Renal cortical epithelial cell (primary cell): Measurements from ENCODE around the gene CPM. TPM values are rescaled to one million over a fixed set of nuclear protein-coding genes. Genes with fewer than 3 reads are reported as not detected.

ENCODE experiments used
- DNase-seq: peaks from one replicate; pipeline ENCODE4 v3.0.0-alpha.2; 2011; ENCODE audit warnings: low read depth
- total RNA-seq: library from RNA; depleted of rRNA; stranded (reverse); fragments of >200 nt; gene quantifications from 2 replicates; pipeline ENCODE4 v1.2.3, GENCODE V29; 2014

CPM gene
- total RNA-seq, 1 donor from 2014 or later, result 219 TPM

- no peak for DNase-seq
Observed at GRCh38 chr12:68905733-68906132, 27.2 kb downstream of the CPM start.

- DNase-seq, result peak; percentile 44
Observed at GRCh38 chr12:68904351-68904962, 28.5 kb downstream of the CPM start.

GRCh38 chr12:68903511-68903910 is 29.5 kb downstream of the CPM start:
- DNase-seq, result no peak

- DNase-seq, result peak; percentile 35
Observed at GRCh38 chr12:68901551-68901950, 31.4 kb downstream of the CPM start.

- DNase-seq, result no peak
Observed at GRCh38 chr12:68901145-68901544, 31.8 kb downstream of the CPM start.

- no peak for DNase-seq
Observed at GRCh38 chr12:68900241-68900640, 32.7 kb downstream of the CPM start.

GRCh38 chr12:68899251-68899771 is 33.7 kb downstream of the CPM start:
- DNase-seq, result peak; percentile 96

- peak; percentile 93 for DNase-seq
Observed at GRCh38 chr12:68896881-68897540, 36.0 kb downstream of the CPM start.

GRCh38 chr12:68894276-68894855 is 38.6 kb downstream of the CPM start:
- no peak for DNase-seq

GRCh38 chr12:68893741-68894140 is 39.2 kb downstream of the CPM start:
- no peak for DNase-seq

- no peak for DNase-seq
Observed at GRCh38 chr12:68893201-68893600, 39.8 kb downstream of the CPM start.

- DNase-seq, result no peak
Observed at GRCh38 chr12:68891141-68891540, 41.8 kb downstream of the CPM start.

- peak; percentile 58 for DNase-seq
Observed at GRCh38 chr12:68890701-68891113, 42.3 kb downstream of the CPM start.

GRCh38 chr12:68888243-68888642 is 44.7 kb downstream of the CPM start:
- DNase-seq, result no peak

- no peak for DNase-seq
Observed at GRCh38 chr12:68887641-68888040, 45.3 kb downstream of the CPM start.

- DNase-seq, result no peak
Observed at GRCh38 chr12:68886636-68887572, 46.1 kb downstream of the CPM start.

GRCh38 chr12:68885381-68885780 is 47.6 kb downstream of the CPM start:
- no peak for DNase-seq

GRCh38 chr12:68884251-68884650 is 48.7 kb downstream of the CPM start:
- DNase-seq, result no peak

- DNase-seq, result no peak
Observed at GRCh38 chr12:68883151-68883550, 49.8 kb downstream of the CPM start.

- DNase-seq, result no peak
Observed at GRCh38 chr12:68882251-68882964, 50.6 kb downstream of the CPM start.

- no peak for DNase-seq
Observed at GRCh38 chr12:68880660-68881325, 52.2 kb downstream of the CPM start.
